ACC112 (cell line): ENCODE data around the gene DLG2.

Experiments used
- H2AFZ ChIP-seq: fragments of 200-600 bp; sonication (generic); one replicate; pipeline ENCODE4 v1.6.0; 2017; ENCODE audit warnings: antibody characterized with exemption, low read length; ENCODE audit not compliant: unreplicated experiment
- H3K27ac ChIP-seq: fragments of 200-600 bp; sonication (generic); 2 replicates; pipeline ENCODE4 v1.5.1; 2014; ENCODE audit warnings: low read depth, mild to moderate bottlenecking, antibody characterized with exemption, low read length, moderate library complexity
- H3K27me3 ChIP-seq: fragments of 200-600 bp; sonication (generic); 2 replicates; pipeline ENCODE4 v1.6.1; 2014; ENCODE audit warnings: mild to moderate bottlenecking, antibody characterized with exemption, low read length, moderate library complexity, mixed read lengths; ENCODE audit not compliant: insufficient read depth
- H3K36me3 ChIP-seq: fragments of 200-600 bp; sonication (generic); 2 replicates; pipeline ENCODE4 v1.6.1; 2016; ENCODE audit warnings: mild to moderate bottlenecking, antibody characterized with exemption, low read length, moderate library complexity, mixed read lengths; ENCODE audit not compliant: insufficient read depth
- H3K4me1 ChIP-seq: fragments of 200-600 bp; sonication (generic); one replicate; pipeline ENCODE4 v1.6.1; 2016; ENCODE audit warnings: low read length, mixed read lengths; ENCODE audit not compliant: insufficient read depth, unreplicated experiment, control insufficient read depth
- H3K4me3 ChIP-seq: fragments of 200-600 bp; sonication (generic); 2 replicates; pipeline ENCODE4 v1.5.1; 2014; ENCODE audit warnings: mild to moderate bottlenecking, low read depth, low read length
- H3K79me2 ChIP-seq: fragments of 200-600 bp; sonication (generic); one replicate; pipeline ENCODE4 v1.6.0; 2016; ENCODE audit warnings: low read length; ENCODE audit not compliant: control insufficient read depth, unreplicated experiment, insufficient read depth

DLG2 gene

DNA sequence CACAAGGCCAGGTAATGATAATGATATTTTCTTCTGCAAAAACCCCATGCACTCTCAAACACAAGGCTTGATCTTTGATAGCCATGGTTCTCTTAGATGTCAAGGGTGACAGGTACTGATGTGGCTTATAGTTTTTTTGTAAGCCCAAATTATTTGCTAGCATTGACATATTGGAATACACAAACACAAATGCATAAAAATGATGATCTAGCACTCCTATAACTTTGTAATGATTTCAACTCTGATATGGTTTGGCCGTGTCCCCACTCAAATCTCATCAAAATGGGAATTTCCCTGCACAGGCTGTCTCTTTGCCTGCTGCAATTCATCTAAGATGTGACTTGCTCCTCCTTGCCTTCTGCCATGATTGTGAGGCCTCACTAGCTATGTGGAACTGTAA lies 1768.5 kb downstream of the DLG2 start:
- no peak overlapping the region for H2AFZ ChIP-seq
- H3K27me3 ChIP-seq, result peaks cover 7% of the 10 kb centered on the region; the same call in 1 of the 2 replicates
- H3K27ac ChIP-seq, result no peak overlapping the region
- no peaks in the 10 kb centered on the region for H3K79me2 ChIP-seq
- H3K36me3 ChIP-seq, result no peaks in the 10 kb centered on the region
- no peak overlapping the region for H3K4me3 ChIP-seq
- H3K4me1 ChIP-seq, result no peaks in the 10 kb centered on the region

DNA sequence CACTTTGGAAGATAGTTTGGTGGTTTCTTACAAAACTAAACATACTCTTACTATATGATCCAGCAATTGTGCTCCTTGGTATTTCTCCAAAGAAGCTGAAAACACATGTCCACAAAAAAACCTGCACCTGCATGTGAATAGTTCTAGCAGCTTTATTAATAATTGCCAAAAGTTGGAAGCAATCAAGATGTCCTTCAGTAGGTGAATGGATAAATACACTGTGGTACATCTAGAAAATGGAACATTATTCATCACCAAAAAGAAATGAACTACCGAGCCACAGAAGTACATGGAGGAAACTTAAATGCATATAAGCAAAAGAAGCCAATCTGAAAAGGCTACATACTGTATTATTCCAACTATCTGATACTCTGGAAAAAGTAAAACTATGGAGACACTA lies 1771.9 kb downstream of the DLG2 start:
- H3K4me3 ChIP-seq, result no peak overlapping the region
- H3K36me3 ChIP-seq, result no peaks in the 10 kb centered on the region
- no peak overlapping the region for H2AFZ ChIP-seq
- H3K79me2 ChIP-seq, result no peaks in the 10 kb centered on the region
- no peak overlapping the region for H3K27ac ChIP-seq
- no peaks in the 10 kb centered on the region for H3K4me1 ChIP-seq
- H3K27me3 ChIP-seq, result peaks cover 9% of the 10 kb centered on the region

DNA sequence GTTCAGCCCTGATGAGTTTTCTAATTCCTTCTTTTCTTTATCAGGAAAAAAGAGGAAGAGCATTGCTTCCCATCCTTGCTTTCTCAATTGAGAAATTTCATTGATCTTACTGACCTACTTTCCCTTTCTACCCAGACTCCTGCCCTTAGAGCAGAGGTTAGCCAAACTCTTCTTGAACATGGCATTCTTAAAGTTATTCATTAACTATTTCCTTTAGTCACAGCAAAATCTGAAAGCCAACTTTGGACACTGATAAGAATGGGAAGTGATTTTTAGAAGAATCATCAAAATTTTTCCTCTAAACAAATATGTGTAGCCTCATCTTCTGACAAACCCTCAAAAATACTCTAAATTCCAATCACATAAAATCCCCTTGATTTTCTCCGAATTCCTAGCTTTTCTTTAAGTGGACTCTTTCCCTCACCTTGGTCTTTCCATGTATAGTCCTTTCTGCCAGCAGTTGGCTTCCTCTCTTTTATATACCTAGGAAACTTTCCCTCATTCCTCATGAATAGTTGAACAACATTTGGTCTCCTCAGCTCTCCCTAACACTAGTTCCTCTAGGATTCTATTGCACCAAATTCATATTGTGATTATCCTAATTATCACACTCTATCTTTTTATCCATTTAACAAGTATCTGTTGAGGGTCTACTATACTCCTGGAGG lies 1774.2 kb downstream of the DLG2 start:
- no peaks in the 10 kb centered on the region for H3K4me1 ChIP-seq
- H3K27ac ChIP-seq, result no peak overlapping the region
- H3K79me2 ChIP-seq, result no peaks in the 10 kb centered on the region
- peaks cover 9% of the 10 kb centered on the region for H3K27me3 ChIP-seq
- H2AFZ ChIP-seq, result no peak overlapping the region
- no peaks in the 10 kb centered on the region for H3K36me3 ChIP-seq
- H3K4me3 ChIP-seq, result no peak overlapping the region

DNA sequence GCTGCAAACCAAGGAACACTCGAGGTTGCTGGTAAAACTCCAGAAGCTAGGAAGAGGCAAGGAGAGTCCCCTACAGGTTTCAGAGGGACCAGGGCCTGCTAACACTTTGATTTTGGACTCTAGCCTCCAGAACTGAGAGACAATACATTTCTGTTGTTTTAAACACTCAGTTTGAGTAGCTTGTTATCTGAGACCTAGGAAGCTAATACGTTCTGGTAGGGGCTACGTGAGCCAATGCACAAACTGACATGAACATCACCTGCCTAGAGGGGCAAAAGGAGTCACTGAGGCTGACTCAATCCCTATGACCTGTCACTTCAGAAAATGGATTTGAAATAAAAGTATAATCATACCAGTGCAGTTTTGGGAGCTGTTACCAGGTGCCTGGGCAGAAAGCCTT lies 1775.1 kb downstream of the DLG2 start:
- H3K4me3 ChIP-seq, result no peak overlapping the region

DNA sequence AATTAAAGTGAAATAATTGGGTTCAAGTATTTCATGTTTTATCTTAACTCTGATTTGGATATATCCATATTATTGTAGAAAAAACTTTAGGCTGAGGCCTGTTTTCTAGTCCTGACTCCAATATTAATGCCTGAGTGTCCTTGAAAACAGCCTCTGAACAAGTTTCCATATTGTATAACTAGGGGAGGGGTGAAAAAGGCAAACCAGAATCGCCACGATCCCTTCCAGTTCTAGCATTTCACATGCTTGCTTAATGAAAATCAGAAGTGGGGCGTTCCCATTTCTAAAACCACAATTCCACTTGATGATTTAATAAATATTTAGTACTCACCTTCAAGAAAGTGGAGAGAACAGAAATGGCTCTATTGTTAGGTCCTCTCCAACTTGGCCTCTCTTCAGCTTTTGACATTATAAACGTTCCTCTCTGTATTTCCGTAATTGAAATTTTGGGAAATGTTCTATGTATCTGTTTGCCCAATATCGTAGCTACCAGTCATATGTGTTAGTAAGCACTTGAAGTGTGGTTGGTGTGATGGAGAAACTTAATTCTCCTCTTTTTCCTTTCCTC lies 1779.6 kb downstream of the DLG2 start:
- Histone ChIP-seq H3K27me3 (peaks cover 12% of the 10 kb centered on the region), H3K4me3 (no peak overlapping the region), H3K27ac (no peak overlapping the region), H2AFZ (no peak overlapping the region), H3K36me3 (no peaks in the 10 kb centered on the region), H3K79me2 (no peaks in the 10 kb centered on the region), H3K4me1 (no peaks in the 10 kb centered on the region)

More for the DNA sequence above, 1775.1 kb downstream of the DLG2 start:
- Histone ChIP-seq H3K36me3 (no peaks in the 10 kb centered on the region), H3K27me3 (peaks cover 9% of the 10 kb centered on the region), H2AFZ (no peak overlapping the region), H3K27ac (no peak overlapping the region), H3K4me1 (no peaks in the 10 kb centered on the region), H3K79me2 (no peaks in the 10 kb centered on the region)

DNA sequence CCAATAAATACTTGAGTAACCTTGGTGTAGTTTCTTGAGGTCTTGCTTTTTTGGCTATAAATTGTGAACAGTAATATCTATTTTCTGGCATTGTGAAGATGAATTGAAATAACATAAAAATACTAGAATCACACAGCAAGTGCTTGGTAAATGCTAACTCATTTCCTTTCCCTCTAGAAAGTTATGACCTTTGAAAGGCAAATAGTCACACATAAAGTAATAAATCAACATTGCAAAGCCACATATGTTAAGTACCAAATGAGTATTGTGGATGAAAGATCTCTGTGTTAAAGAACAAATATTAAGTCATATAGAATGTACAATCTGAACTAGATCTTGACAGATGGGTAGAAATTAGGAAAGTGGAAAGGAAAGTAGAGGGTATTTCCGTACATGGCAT lies 1781.3 kb downstream of the DLG2 start:
- Histone ChIP-seq H2AFZ (no peak overlapping the region), H3K27me3 (peaks cover 21% of the 10 kb centered on the region), H3K36me3 (no peaks in the 10 kb centered on the region), H3K4me1 (no peaks in the 10 kb centered on the region), H3K27ac (no peak overlapping the region), H3K79me2 (no peaks in the 10 kb centered on the region), H3K4me3 (no peak overlapping the region)

DNA sequence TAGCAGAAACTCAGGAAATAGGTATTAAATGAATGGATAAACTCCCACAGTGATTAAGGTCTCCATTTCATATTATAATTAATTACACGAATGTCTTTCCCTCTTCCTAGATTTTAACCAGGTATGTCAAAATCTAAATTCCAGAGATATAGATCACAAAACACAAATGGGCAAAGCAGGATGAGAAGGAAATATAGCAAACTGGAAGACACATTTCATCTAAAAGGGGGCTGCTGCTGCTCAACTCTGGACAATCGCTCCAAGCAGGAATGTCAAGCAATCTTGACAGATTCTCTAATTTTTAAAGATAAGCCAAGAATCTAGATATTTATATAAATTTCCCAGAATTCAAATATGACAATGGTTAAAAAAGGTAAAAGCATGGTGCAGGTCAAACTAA lies 1786.8 kb downstream of the DLG2 start:
- Histone ChIP-seq H2AFZ (no peak overlapping the region), H3K27me3 (peaks cover 41% of the 10 kb centered on the region), H3K4me3 (no peak overlapping the region), H3K79me2 (no peaks in the 10 kb centered on the region), H3K36me3 (no peaks in the 10 kb centered on the region), H3K4me1 (no peaks in the 10 kb centered on the region), H3K27ac (no peak overlapping the region)

DNA sequence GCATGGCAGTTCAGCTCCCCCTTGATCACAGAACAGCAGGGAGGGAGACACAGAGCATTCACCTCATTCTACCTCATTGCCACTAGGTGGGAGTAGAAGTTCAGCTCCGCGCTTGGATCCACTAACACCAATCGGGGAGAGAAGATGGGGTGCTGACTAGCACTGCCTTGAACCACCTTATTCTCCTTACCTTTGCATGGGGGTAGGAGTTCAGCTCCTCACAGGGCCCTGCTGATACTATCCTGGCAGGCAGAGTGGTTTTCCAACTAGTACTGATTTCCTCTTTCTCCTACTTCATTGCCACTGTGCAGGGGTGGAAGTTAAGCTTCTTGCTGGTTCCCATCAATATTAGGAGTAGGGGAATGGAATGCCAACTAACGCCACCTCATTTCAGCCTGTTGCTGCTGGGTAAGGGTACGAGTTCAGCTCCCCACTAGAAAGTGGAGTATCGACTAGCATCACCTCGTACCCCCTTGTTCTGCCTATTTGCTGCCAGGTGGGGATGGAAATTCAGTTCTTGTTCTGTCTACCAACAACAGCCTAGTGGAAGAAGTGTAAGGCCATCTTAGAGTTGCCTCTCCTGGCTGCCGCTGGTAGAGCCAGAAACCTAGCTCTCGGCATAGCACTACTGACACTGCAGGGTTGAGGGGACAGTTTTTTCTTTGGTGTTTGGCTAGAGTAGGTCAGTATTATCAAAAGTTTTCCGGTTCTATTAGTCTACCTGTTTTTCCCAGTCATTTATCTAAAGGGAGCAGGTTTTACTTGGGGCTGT lies 1790.1 kb downstream of the DLG2 start:
- Histone ChIP-seq H3K4me1 (no peaks in the 10 kb centered on the region), H3K27ac (no peak overlapping the region), H3K36me3 (no peaks in the 10 kb centered on the region), H3K79me2 (no peaks in the 10 kb centered on the region), H2AFZ (no peak overlapping the region), H3K4me3 (no peak overlapping the region), H3K27me3 (peaks cover 37% of the 10 kb centered on the region)

DNA sequence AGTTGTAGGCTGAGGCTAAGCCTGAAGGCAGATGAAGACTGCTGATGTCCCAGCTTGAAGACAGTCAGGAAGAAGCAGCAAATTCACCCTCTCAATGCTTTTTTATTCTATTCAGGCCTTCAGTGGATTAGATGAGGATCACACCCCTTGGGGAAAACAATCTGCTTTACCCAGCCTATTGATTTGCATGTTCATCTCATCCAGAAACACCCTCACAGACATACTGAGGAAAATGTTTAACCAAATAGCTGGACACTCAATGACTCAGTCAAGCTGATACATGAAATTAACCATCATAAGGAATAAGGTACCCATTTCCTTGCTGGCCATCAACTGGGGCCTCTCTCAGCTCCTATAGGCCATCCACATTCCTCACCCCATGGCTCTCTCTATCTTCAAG lies 1791.1 kb downstream of the DLG2 start:
- no peak overlapping the region for H2AFZ ChIP-seq
- no peak overlapping the region for H3K27ac ChIP-seq
- peaks cover 30% of the 10 kb centered on the region for H3K27me3 ChIP-seq
- no peaks in the 10 kb centered on the region for H3K4me1 ChIP-seq
- H3K79me2 ChIP-seq, result no peaks in the 10 kb centered on the region
- no peak overlapping the region for H3K4me3 ChIP-seq
- no peaks in the 10 kb centered on the region for H3K36me3 ChIP-seq

DNA sequence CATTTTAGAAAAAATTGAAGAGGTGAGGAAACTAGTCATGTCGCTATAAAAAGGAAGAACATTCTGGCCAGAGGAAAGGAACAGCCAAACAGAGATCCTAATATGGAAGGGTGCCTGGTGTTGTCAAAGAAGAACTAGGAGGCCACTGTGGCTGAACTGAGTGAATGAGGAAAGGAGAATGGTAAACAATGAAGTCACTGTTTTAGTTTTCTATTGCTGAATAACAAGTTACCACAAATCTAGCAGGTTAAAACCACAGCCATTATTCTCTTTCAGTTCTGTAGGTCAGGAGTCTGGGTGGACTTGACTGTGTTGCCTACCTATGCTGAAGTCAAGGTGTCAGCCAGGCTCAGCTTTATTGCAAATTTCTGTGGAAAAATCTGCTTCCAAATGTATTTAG lies 1791.7 kb downstream of the DLG2 start:
- Histone ChIP-seq H3K27ac (no peak overlapping the region), H3K36me3 (no peaks in the 10 kb centered on the region), H3K79me2 (no peaks in the 10 kb centered on the region), H3K4me1 (no peaks in the 10 kb centered on the region), H3K4me3 (no peak overlapping the region), H2AFZ (no peak overlapping the region), H3K27me3 (peaks cover 24% of the 10 kb centered on the region)

DNA sequence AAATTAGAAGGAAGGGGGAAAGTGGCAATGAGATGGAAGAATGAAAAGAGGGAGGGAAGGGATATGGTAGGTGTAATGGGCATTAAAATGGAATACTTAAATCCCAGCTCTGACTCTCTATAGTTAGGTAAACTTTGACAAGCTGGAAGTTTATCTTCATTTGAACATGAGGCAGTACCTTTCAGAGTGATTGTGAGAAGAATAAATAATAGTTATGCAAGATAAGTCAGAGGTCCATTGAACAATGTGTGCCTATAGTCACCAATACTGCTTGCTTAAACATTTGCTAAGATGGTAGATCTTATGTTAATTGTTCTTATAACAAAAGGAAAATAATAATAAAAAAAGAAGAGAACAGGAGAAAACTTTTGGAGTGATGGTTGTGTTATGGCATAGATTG lies 1795.2 kb downstream of the DLG2 start:
- H2AFZ ChIP-seq, result no peak overlapping the region
- H3K27ac ChIP-seq, result no peak overlapping the region
- H3K27me3 ChIP-seq, result no peaks in the 10 kb centered on the region
- H3K4me1 ChIP-seq, result peaks cover 14% of the 10 kb centered on the region
- H3K36me3 ChIP-seq, result no peaks in the 10 kb centered on the region
- no peak overlapping the region for H3K4me3 ChIP-seq
- no peaks in the 10 kb centered on the region for H3K79me2 ChIP-seq
